GM12864 (cell line): ENCODE data around the gene WDFY2.

Source experiments
- DNase-seq: peaks from one replicate; pipeline ENCODE4 v3.0.0-alpha.2; 2011; ENCODE audit warnings: low read depth
- H3K4me3 ChIP-seq: 2 replicates; pipeline ENCODE4 v1.5.1; 2011; ENCODE audit warnings: mild to moderate bottlenecking, low read depth, low read length, control low read depth
- TF ChIP-seq, protein P1 (sequence below): IDR thresholded peaks from 2 replicates; pipeline ENCODE4 v1.5.1; 2011; ENCODE audit warnings: low read depth, mild to moderate bottlenecking, moderate library complexity, low read length, control low read depth, inconsistent platforms; ENCODE audit errors: missing control alignments

WDFY2 gene

DNA sequence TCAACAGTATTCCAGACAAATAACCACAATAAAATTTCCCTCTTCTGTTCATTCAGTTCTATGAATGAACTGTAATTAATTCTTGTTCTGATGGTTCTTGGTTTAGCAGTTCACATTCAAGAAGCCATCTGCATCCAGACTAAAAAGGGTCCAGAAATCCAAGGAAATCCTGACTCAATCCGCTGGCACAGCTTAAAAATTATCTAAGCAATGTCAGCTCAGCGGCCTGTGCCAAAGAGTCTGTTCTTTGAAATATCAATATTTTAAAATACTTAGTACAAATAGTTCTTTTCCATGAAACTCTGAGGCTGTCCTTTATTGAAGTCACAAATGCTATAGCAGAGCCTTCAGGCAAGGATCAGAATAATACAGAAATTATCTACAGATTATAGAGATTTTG, 162.5 kb downstream of the WDFY2 start:
- no peak for DNase-seq
- H3K4me3 ChIP-seq, result no peak overlapping the region
- TF ChIP-seq, protein P1, sequence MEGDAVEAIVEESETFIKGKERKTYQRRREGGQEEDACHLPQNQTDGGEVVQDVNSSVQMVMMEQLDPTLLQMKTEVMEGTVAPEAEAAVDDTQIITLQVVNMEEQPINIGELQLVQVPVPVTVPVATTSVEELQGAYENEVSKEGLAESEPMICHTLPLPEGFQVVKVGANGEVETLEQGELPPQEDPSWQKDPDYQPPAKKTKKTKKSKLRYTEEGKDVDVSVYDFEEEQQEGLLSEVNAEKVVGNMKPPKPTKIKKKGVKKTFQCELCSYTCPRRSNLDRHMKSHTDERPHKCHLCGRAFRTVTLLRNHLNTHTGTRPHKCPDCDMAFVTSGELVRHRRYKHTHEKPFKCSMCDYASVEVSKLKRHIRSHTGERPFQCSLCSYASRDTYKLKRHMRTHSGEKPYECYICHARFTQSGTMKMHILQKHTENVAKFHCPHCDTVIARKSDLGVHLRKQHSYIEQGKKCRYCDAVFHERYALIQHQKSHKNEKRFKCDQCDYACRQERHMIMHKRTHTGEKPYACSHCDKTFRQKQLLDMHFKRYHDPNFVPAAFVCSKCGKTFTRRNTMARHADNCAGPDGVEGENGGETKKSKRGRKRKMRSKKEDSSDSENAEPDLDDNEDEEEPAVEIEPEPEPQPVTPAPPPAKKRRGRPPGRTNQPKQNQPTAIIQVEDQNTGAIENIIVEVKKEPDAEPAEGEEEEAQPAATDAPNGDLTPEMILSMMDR, result no peak

GRCh38 chr13:51747438-51748434, 163.5 kb downstream of the WDFY2 start:
- TF ChIP-seq, protein P1, result no peak
- no peak for DNase-seq
- H3K4me3 ChIP-seq, result no peak overlapping the region

GRCh38 chr13:51756651-51757050, 172.4 kb downstream of the WDFY2 start:
- TF ChIP-seq, protein P1, result no peak
- DNase-seq, result no peak
- no peak overlapping the region for H3K4me3 ChIP-seq

DNA sequence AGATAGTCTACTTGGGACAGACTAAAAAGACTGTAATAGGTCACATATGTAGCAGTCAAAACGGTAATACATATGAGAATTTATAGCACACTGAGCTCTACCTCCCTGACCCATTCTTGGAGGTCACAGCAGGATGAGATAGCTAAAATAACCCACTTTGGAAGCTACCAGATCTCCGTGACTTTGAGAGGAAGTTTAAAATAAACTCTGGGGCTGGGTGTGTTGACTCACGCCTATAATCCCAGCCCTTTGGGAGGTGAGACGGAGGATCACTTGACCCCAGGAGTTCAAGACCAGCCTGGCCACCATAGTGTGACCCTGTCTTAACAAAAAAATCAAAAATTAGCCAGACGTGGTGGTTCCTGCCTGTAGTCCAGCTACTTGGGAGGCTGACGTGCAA, 174.4 kb downstream of the WDFY2 start:
- DNase-seq, result no peak
- TF ChIP-seq, protein P1, result no peak
- no peak overlapping the region for H3K4me3 ChIP-seq

- H3K4me3 ChIP-seq, result no peak overlapping the region
- DNase-seq, result no peak
- TF ChIP-seq, protein P1, result no peak
These were observed 175.0 kb downstream of the WDFY2 start for GRCh38 chr13:51759240-51759639.

- TF ChIP-seq, protein P1, result no peak
- H3K4me3 ChIP-seq, result no peak overlapping the region
- no peak for DNase-seq
These were observed 176.3 kb downstream of the WDFY2 start for GRCh38 chr13:51760592-51760991.
